ENCODE results near the gene CHRNA5. TPM values are rescaled to one million over a fixed set of nuclear protein-coding genes. Genes with fewer than 3 reads are reported as not detected.
A peak's percentile ranks its signal among the peaks of the same experiment; 100 is the strongest.
"Not testable (repeated sequence)": the region's sequence is repeated elsewhere in the genome, so short reads cannot be mapped to it uniquely, and the experiment has no call there.

Gene CHRNA5
- total RNA-seq, 2 donors from 2014 or later: 0.27 to 1.6 TPM

GRCh38 chr15:78551902-78552301 is 13.4 kb upstream of the CHRNA5 start:
- TF ChIP-seq CTCF (IDR thresholded peaks at IDR 0.05): no peak
- Histone ChIP-seq H3K27me3 (replicated peaks; ENCODE audit: insufficient read depth) (no peaks in the 10 kb centered on the region), H3K4me1 (ENCODE audit: control insufficient read depth in 1 of 2, low read depth in 2 of 2) (no peaks in the 10 kb centered on the region), H3K27ac (no peak overlapping the region), H3K4me3 (no peak overlapping the region), H3K9me3 (no peaks in the 10 kb centered on the region), H3K36me3 (peaks cover 21% of the 10 kb centered on the region)
- ATAC-seq (ENCODE audit: insufficient number of reproducible peaks, low FRiP score, low read depth): no peak
- DNase-seq (ENCODE audit: low spot score): no peak

GRCh38 chr15:78552597-78552996 is 12.7 kb upstream of the CHRNA5 start:
- DNase-seq (ENCODE audit: low spot score) (no peak), ATAC-seq (ENCODE audit: insufficient number of reproducible peaks, low FRiP score, low read depth) (no peak)
- TF ChIP-seq CTCF (IDR thresholded peaks at IDR 0.05): no peak
- Histone ChIP-seq H3K27me3 (replicated peaks; ENCODE audit: insufficient read depth) (no peaks in the 10 kb centered on the region), H3K4me1 (ENCODE audit: control insufficient read depth in 1 of 2, low read depth in 2 of 2) (no peaks in the 10 kb centered on the region), H3K36me3 (peaks cover 14% of the 10 kb centered on the region), H3K9me3 (no peaks in the 10 kb centered on the region), H3K4me3 (no peak overlapping the region), H3K27ac (no peak overlapping the region)

- not testable (repeated sequence) for H3K4me3 ChIP-seq; H3K9me3 ChIP-seq; H3K36me3 ChIP-seq; H3K27ac ChIP-seq; H3K27me3 ChIP-seq (replicated peaks; ENCODE audit: insufficient read depth); ATAC-seq (ENCODE audit: insufficient number of reproducible peaks, low FRiP score, low read depth); H3K4me1 ChIP-seq (ENCODE audit: control insufficient read depth in 1 of 2, low read depth in 2 of 2); DNase-seq (ENCODE audit: low spot score)
Measured at GRCh38 chr15:78560201-78560600, 5.1 kb upstream of the CHRNA5 start.

GRCh38 chr15:78561490-78561889 is 3.8 kb upstream of the CHRNA5 start:
- Histone ChIP-seq H3K4me3 (no peak overlapping the region), H3K4me1 (ENCODE audit: control insufficient read depth in 1 of 2, low read depth in 2 of 2) (peaks cover 0 to 6% of the 10 kb centered on the region in 2 donors), H3K9me3 (no peaks in the 10 kb centered on the region), H3K27me3 (replicated peaks; ENCODE audit: insufficient read depth) (no peaks in the 10 kb centered on the region), H3K27ac (no peak overlapping the region), H3K36me3 (no peaks in the 10 kb centered on the region)
- no peak for DNase-seq (ENCODE audit: low spot score)
- TF ChIP-seq CTCF (IDR thresholded peaks at IDR 0.05): no peak
- no peak for ATAC-seq (ENCODE audit: insufficient number of reproducible peaks, low FRiP score, low read depth)

- Histone ChIP-seq H3K4me3 (no peak overlapping the region), H3K27ac (no peak overlapping the region), H3K27me3 (replicated peaks; ENCODE audit: insufficient read depth) (no peaks in the 10 kb centered on the region), H3K9me3 (no peaks in the 10 kb centered on the region), H3K36me3 (no peaks in the 10 kb centered on the region), H3K4me1 (ENCODE audit: control insufficient read depth in 1 of 2, low read depth in 2 of 2) (peaks cover 0 to 8% of the 10 kb centered on the region in 2 donors)
- ATAC-seq (ENCODE audit: insufficient number of reproducible peaks, low FRiP score, low read depth) (no peak), DNase-seq (ENCODE audit: low spot score) (no peak)
- TF ChIP-seq CTCF (IDR thresholded peaks at IDR 0.05): no peak
Measured at GRCh38 chr15:78563092-78563491, 2.2 kb upstream of the CHRNA5 start.

- Histone ChIP-seq H3K36me3 (no peaks in the 10 kb centered on the region), H3K27me3 (replicated peaks; ENCODE audit: insufficient read depth) (no peaks in the 10 kb centered on the region), H3K4me3 (peak overlapping the region; percentile 70), H3K4me1 (ENCODE audit: control insufficient read depth in 1 of 2, low read depth in 2 of 2) (peaks cover 0 to 8% of the 10 kb centered on the region in 2 donors), H3K9me3 (no peaks in the 10 kb centered on the region), H3K27ac (no peak overlapping the region)
- no peak for DNase-seq (ENCODE audit: low spot score)
- no peak for ATAC-seq (ENCODE audit: insufficient number of reproducible peaks, low FRiP score, low read depth)
- no peak for TF ChIP-seq CTCF (IDR thresholded peaks at IDR 0.05)
Measured at GRCh38 chr15:78564743-78565096, 600 bp upstream of the CHRNA5 start.
